SK-N-SH treated with all-trans-retinoic acid at 6 μM for 48 hours (cell line): Measurements from ENCODE around the gene LRRC42.
"Not testable (repeated sequence)": the region's sequence is repeated elsewhere in the genome, so short reads cannot be mapped to it uniquely, and the experiment has no call there.

Experiments
- ATAC-seq: fragments of 200-7000 bp; cut with Tn5 transposase; 3 replicates; pipeline ENCODE4 v1.9.1; 2020; ENCODE audit warnings: mild to moderate bottlenecking, moderate library complexity
- CREB5 ChIP-seq: fragments of 250-450 bp; sonication (Bioruptor Pico); IDR thresholded peaks from 2 replicates; pipeline ENCODE4 v1.5.1; 2020; ENCODE audit warnings: low read depth, mild to moderate bottlenecking, moderate library complexity
- CSDC2 ChIP-seq: fragments of 250-450 bp; sonication (Bioruptor Pico); IDR thresholded peaks from 2 replicates; pipeline ENCODE4 v1.5.0; 2020; ENCODE audit warnings: mild to moderate bottlenecking, moderate library complexity
- CSRNP3 ChIP-seq: fragments of 250-450 bp; sonication (Bioruptor Pico); IDR thresholded peaks from 2 replicates; pipeline ENCODE4 v1.5.1; 2021; ENCODE audit warnings: mild to moderate bottlenecking, moderate library complexity
- ESRRG ChIP-seq: fragments of 250-450 bp; sonication (Bioruptor Pico); IDR thresholded peaks from 2 replicates; pipeline ENCODE4 v1.6.1; 2021; ENCODE audit warnings: mild to moderate bottlenecking
- GLIS3 ChIP-seq: fragments of 250-450 bp; sonication (Bioruptor Pico); IDR thresholded peaks from 2 replicates; pipeline ENCODE4 v1.5.0; 2020; ENCODE audit warnings: mild to moderate bottlenecking, moderate library complexity
- ISL1 ChIP-seq: fragments of 250-450 bp; sonication (Bioruptor Pico); IDR thresholded peaks from 2 replicates; pipeline ENCODE4 v2.1.2; 2022; ENCODE audit warnings: mild to moderate bottlenecking, moderate library complexity
- OSR1 ChIP-seq: fragments of 250-450 bp; sonication (Bioruptor Pico); IDR thresholded peaks from 2 replicates; pipeline ENCODE4 v1.8.0; 2022; ENCODE audit warnings: moderate library complexity, mild to moderate bottlenecking, inconsistent platforms
- PATZ1 ChIP-seq: fragments of 250-450 bp; sonication (Bioruptor Pico); IDR thresholded peaks from 2 replicates; pipeline ENCODE4 v1.8.0; 2020; ENCODE audit warnings: mild to moderate bottlenecking, moderate library complexity, borderline replicate concordance
- RARB ChIP-seq: fragments of 250-450 bp; sonication (Bioruptor Pico); IDR thresholded peaks from 2 replicates; pipeline ENCODE4 v1.8.0; 2021; ENCODE audit warnings: mild to moderate bottlenecking, moderate library complexity
- TOX ChIP-seq: fragments of 250-450 bp; sonication (Bioruptor Pico); IDR thresholded peaks from 2 replicates; pipeline ENCODE4 v1.8.0; 2021; ENCODE audit warnings: mild to moderate bottlenecking, moderate library complexity, borderline replicate concordance
- ZC3H10 ChIP-seq: fragments of 250-450 bp; sonication (Bioruptor Pico); IDR thresholded peaks from 2 replicates; pipeline ENCODE4 v1.5.1; 2021; ENCODE audit warnings: mild to moderate bottlenecking, moderate library complexity
- ZFP30 ChIP-seq: fragments of 450-650 bp; formaldehyde crosslinking; IDR thresholded peaks from 2 replicates; pipeline ENCODE4 v1.5.0; 2022; ENCODE audit warnings: mild to moderate bottlenecking, moderate library complexity
- ZNF70 ChIP-seq: fragments of 450-650 bp; formaldehyde crosslinking; IDR thresholded peaks from 2 replicates; pipeline ENCODE4 v1.5.0; 2020; ENCODE audit warnings: mild to moderate bottlenecking, moderate library complexity
- ZNF8 ChIP-seq: fragments of 450-650 bp; formaldehyde crosslinking; IDR thresholded peaks from 2 replicates; pipeline ENCODE4 v1.5.0; 2020; ENCODE audit warnings: mild to moderate bottlenecking, moderate library complexity
- TF ChIP-seq, protein P1 (sequence below): fragments of 250-450 bp; sonication (Bioruptor Pico); IDR thresholded peaks from 2 replicates; pipeline ENCODE4 v1.8.0; 2021; ENCODE audit warnings: low read depth, mild to moderate bottlenecking, moderate library complexity, borderline replicate concordance
- TF ChIP-seq, protein P2 (sequence below): fragments of 250-450 bp; sonication (Bioruptor Pico); IDR thresholded peaks from 2 replicates; pipeline ENCODE4 v1.5.0; 2020; ENCODE audit warnings: mild to moderate bottlenecking, moderate library complexity

LRRC42 gene

DNA sequence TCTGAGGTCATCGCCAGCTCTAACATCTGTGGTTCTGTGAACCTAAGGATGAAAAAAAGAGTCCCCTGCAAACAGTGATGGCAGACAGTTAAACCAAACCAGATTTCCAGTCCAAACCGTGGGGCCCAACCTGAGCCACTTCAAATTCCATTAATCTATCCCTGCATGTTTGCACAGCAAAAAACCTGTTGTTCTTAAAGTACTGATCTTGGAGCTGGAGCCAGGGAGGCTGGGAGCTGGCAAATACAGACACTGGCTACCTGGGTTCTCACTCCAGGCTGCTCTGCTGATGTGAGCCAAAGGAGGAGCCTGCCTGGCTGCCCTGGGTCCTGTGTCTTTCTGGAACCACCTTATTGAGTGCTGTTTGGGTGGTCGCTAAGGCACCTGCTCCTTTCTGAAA is 55.4 kb downstream of the LRRC42 start (continued):
- TF ChIP-seq CSRNP3 (CRISPR knock-in tag) (no peak), ISL1 (no peak), PATZ1 (CRISPR knock-in tag) (no peak), ZNF70 (CRISPR knock-in tag) (no peak)
- TF ChIP-seq, protein P1, sequence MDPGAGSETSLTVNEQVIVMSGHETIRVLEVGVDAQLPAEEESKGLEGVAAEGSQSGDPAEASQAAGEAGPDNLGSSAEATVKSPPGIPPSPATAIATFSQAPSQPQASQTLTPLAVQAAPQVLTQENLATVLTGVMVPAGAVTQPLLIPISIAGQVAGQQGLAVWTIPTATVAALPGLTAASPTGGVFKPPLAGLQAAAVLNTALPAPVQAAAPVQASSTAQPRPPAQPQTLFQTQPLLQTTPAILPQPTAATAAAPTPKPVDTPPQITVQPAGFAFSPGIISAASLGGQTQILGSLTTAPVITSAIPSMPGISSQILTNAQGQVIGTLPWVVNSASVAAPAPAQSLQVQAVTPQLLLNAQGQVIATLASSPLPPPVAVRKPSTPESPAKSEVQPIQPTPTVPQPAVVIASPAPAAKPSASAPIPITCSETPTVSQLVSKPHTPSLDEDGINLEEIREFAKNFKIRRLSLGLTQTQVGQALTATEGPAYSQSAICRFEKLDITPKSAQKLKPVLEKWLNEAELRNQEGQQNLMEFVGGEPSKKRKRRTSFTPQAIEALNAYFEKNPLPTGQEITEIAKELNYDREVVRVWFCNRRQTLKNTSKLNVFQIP (CRISPR knock-in tag): no peak

GRCh38 chr1:54002544-54003248 is 56.5 kb downstream of the LRRC42 start:
- ATAC-seq: no peak
- TF ChIP-seq ZC3H10 (CRISPR knock-in tag): no peak
- TF ChIP-seq RARB (CRISPR knock-in tag): no peak

DNA sequence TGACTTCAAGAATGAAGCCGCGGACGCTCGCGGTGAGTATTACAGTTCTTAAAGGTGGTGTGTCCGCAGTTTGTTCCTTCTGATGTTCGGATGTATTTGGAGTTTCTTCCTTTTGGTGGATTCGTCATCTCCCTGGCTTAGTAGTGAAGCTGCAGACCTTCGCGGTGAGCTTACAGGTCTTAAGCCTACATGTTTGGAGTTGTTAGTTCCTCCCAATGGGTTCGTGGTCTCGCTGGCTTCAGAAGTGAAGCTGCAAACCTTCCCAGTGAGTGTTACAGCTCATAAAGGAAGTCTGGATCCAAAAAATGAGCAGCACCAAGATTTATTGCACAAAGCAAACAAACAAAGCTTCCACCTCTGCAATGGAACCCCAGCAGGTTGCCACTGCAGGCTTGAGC is 57.1 kb downstream of the LRRC42 start:
- no peak for ATAC-seq
- TF ChIP-seq ESRRG (CRISPR knock-in tag) (no peak), RARB (CRISPR knock-in tag) (no peak), ZNF8 (no peak), ZC3H10 (CRISPR knock-in tag) (no peak), OSR1 (CRISPR knock-in tag) (no peak), TOX (no peak), CSDC2 (no peak)

- ATAC-seq: not testable (repeated sequence)
Observed at GRCh38 chr1:54003750-54004480, 57.8 kb downstream of the LRRC42 start.

GRCh38 chr1:54004481-54005049 is 58.4 kb downstream of the LRRC42 start:
- TF ChIP-seq CREB5 (CRISPR knock-in tag) (no peak), TOX (no peak), ZFP30 (CRISPR knock-in tag) (no peak), PATZ1 (CRISPR knock-in tag) (no peak), ZNF70 (CRISPR knock-in tag) (no peak), GLIS3 (CRISPR knock-in tag) (no peak)
- TF ChIP-seq, protein P2, sequence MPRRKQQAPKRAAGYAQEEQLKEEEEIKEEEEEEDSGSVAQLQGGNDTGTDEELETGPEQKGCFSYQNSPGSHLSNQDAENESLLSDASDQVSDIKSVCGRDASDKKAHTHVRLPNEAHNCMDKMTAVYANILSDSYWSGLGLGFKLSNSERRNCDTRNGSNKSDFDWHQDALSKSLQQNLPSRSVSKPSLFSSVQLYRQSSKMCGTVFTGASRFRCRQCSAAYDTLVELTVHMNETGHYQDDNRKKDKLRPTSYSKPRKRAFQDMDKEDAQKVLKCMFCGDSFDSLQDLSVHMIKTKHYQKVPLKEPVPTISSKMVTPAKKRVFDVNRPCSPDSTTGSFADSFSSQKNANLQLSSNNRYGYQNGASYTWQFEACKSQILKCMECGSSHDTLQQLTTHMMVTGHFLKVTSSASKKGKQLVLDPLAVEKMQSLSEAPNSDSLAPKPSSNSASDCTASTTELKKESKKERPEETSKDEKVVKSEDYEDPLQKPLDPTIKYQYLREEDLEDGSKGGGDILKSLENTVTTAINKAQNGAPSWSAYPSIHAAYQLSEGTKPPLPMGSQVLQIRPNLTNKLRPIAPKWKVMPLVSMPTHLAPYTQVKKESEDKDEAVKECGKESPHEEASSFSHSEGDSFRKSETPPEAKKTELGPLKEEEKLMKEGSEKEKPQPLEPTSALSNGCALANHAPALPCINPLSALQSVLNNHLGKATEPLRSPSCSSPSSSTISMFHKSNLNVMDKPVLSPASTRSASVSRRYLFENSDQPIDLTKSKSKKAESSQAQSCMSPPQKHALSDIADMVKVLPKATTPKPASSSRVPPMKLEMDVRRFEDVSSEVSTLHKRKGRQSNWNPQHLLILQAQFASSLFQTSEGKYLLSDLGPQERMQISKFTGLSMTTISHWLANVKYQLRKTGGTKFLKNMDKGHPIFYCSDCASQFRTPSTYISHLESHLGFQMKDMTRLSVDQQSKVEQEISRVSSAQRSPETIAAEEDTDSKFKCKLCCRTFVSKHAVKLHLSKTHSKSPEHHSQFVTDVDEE (CRISPR knock-in tag): no peak
- ATAC-seq: no peak
